Activated naive CD8-positive, alpha-beta T cell treated with anti-CD3 and anti-CD28 coated beads, Interleukin-2, amount 50 U/mL, for 24 hours (primary cell): ENCODE measurements around the gene ZFP92.

ENCODE experiments used
- ATAC-seq: fragments of 150-1000 bp; cut with Tn5 transposase; one replicate; pipeline ENCODE4 v1.10.0; 2021
- DNase-seq: peaks from one replicate; pipeline ENCODE4 v3.0.0; 2021
- H3K27ac Mint-ChIP-seq: one replicate; pipeline ENCODE4 v1.8.0; 2021; ENCODE audit warnings: mild to moderate bottlenecking, mixed read lengths
- H3K27me3 Mint-ChIP-seq: one replicate; pipeline ENCODE4 v1.8.0; 2021; ENCODE audit warnings: mixed read lengths
- H3K36me3 Mint-ChIP-seq: one replicate; pipeline ENCODE4 v1.8.0; 2021; ENCODE audit warnings: low read depth, mixed read lengths
- H3K4me1 Mint-ChIP-seq: one replicate; pipeline ENCODE4 v1.8.0; 2021; ENCODE audit warnings: mixed read lengths
- H3K4me3 Mint-ChIP-seq: one replicate; pipeline ENCODE4 v1.8.0; 2021; ENCODE audit warnings: mild to moderate bottlenecking, moderate library complexity, mixed read lengths
- H3K9me3 Mint-ChIP-seq: one replicate; pipeline ENCODE4 v1.8.0; 2021; ENCODE audit warnings: mixed read lengths

Gene ZFP92

GRCh38 chrX:153410373-153410772, 899 bp upstream of the ZFP92 start:
- H3K27me3 Mint-ChIP-seq = no peaks in the 10 kb centered on the region
- ATAC-seq = no peak
- no peak overlapping the region for H3K27ac Mint-ChIP-seq
- H3K9me3 Mint-ChIP-seq = no peaks in the 10 kb centered on the region
- peaks cover 8% of the 10 kb centered on the region for H3K4me1 Mint-ChIP-seq
- DNase-seq = no peak
- H3K36me3 Mint-ChIP-seq = no peaks in the 10 kb centered on the region
- no peak overlapping the region for H3K4me3 Mint-ChIP-seq

DNA sequence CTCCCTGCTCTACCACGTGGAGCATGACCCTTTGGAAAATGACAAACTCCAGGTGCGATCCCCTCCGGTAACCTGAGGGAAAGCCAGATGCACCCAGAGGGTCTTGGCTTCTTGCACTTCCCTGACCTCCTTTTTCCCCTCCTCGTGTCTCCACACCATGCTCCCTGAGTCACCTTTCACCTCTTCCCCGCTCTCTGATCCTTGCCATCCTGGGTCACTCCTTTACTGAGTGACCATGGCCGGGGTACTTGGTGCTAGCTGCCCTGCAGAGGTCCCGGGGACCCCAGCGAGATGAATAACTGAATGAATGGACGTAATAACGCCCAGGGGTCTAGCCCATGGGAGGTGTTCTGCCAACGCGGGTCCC, 401 bp upstream of the ZFP92 start:
- Mint-ChIP-seq H3K4me1 (peaks cover 8% of the 10 kb centered on the region), H3K9me3 (no peaks in the 10 kb centered on the region), H3K36me3 (no peaks in the 10 kb centered on the region), H3K27me3 (no peaks in the 10 kb centered on the region), H3K4me3 (peak overlapping the region; percentile 59), H3K27ac (no peak overlapping the region)
- ATAC-seq (no peak), DNase-seq (no peak)

DNA sequence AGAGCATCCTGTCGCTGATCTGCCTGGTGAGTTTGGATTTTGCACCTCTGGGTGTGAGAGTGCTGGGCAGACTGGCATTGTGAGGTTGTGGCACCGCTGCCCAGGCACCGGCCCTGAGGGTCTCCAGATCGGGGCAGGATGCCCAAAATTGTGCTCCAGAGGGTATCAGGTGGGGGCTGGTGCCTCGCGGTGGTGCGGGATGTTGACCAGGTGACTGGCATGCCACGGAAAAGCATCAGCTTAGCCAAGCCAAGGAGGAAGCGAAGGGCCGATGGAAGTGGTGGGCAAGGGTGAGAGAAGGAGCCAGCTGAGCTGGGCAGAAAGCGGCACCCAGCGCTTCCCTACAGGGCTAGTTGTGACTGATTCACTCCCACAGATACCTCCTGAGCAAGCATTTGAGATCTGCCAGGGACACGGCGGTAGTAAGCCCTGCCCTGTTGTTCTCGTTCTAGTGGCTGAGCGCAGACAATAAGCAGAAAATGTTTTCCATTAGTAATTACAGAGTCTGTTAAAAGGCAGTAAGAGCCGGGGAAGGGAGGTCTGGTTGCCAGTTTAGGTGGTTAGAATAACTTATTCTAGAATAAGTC, 809 bp downstream of the ZFP92 start:
- ATAC-seq = no peak

DNA sequence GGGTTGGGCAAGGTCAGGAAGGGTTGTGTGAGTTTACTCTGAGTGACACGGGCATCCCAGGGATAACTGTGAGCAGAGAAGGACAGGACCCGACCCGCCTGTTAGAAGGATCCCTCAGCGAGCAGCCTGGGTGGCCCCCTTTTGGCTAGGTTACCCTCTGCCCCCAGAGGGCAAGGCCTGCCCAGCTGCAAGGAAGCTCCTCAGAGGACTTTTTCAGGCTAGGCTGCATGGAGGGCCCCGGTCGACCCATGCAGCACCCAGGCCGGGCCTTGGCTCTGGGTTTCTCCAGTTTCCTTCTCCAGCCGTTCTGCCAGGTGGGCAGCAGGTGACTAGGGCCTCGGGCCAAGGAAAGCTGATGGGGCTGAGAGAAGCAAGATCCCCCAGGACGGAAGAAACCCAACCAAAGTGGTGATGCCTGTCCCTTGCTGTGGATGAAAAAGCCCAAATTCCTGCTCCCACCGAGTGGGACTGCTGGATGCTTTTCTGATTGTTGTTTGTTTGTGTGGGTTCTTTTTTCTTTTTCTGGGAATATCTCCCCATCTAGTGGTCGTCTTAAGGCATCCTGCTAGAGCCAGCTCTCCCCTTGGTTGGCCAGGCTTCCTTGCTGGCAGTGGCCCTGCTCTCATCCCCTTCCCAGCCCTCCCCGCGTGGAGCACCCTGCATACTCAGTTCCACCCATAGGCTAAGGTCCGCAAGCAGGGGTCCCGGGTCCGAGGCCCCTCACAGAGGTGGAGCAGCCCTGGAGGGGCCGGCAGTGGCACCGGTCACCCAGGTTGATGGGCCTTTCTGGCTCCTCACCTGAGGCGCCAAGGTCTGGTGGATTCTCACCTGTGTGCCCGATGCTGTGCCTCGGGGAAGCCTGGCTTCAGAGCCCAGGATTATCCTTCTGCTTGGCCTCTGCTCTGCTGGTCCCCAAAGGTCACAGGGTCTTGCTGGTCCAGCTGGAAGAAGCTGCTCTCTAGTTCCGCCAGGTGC, 1.8 kb downstream of the ZFP92 start:
- DNase-seq = no peak
- Mint-ChIP-seq H3K36me3 (no peaks in the 10 kb centered on the region), H3K9me3 (no peaks in the 10 kb centered on the region), H3K27ac (no peak overlapping the region), H3K27me3 (no peaks in the 10 kb centered on the region), H3K4me3 (peak overlapping the region; percentile 73), H3K4me1 (peaks cover 8% of the 10 kb centered on the region)
- no peak for ATAC-seq

More for the DNA sequence above, 809 bp downstream of the ZFP92 start:
- Mint-ChIP-seq H3K9me3 (no peaks in the 10 kb centered on the region), H3K4me1 (peaks cover 8% of the 10 kb centered on the region), H3K36me3 (no peaks in the 10 kb centered on the region), H3K27ac (no peak overlapping the region), H3K27me3 (no peaks in the 10 kb centered on the region), H3K4me3 (peak overlapping the region; percentile 73)
- no peak for DNase-seq

DNA sequence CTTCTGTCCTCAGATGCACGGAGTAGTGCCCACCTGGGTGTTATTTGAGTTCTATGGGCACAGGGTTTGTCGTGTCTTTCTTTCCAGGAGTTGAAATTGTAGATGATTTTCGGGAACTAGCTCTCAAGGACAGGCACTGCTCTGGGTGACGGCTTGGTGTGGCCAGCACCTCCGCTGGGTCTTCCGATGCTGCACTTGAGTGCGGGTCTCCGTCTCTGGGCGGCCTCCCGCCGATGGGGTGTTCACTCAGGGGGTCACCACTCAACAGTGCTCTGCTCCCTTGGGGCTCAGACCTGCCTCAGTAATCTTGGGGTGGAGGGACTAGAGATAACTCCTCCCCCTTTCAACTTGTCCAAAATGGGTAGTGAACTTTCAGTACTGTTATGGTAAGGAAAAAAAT, 2.5 kb downstream of the ZFP92 start:
- Mint-ChIP-seq H3K4me3 (no peak overlapping the region), H3K4me1 (peaks cover 8% of the 10 kb centered on the region)

GRCh38 chrX:153414856-153415510, 3.7 kb downstream of the ZFP92 start:
- Mint-ChIP-seq H3K9me3 (no peaks in the 10 kb centered on the region), H3K27me3 (no peaks in the 10 kb centered on the region), H3K36me3 (no peaks in the 10 kb centered on the region), H3K27ac (no peak overlapping the region), H3K4me1 (peaks cover 8% of the 10 kb centered on the region), H3K4me3 (no peak overlapping the region)
- DNase-seq = no peak
- no peak for ATAC-seq

More for the DNA sequence above, 2.5 kb downstream of the ZFP92 start:
- H3K9me3 Mint-ChIP-seq = no peaks in the 10 kb centered on the region
- H3K27ac Mint-ChIP-seq = no peak overlapping the region
- DNase-seq = no peak
- no peaks in the 10 kb centered on the region for H3K27me3 Mint-ChIP-seq
- no peak for ATAC-seq
- H3K36me3 Mint-ChIP-seq = no peaks in the 10 kb centered on the region

DNA sequence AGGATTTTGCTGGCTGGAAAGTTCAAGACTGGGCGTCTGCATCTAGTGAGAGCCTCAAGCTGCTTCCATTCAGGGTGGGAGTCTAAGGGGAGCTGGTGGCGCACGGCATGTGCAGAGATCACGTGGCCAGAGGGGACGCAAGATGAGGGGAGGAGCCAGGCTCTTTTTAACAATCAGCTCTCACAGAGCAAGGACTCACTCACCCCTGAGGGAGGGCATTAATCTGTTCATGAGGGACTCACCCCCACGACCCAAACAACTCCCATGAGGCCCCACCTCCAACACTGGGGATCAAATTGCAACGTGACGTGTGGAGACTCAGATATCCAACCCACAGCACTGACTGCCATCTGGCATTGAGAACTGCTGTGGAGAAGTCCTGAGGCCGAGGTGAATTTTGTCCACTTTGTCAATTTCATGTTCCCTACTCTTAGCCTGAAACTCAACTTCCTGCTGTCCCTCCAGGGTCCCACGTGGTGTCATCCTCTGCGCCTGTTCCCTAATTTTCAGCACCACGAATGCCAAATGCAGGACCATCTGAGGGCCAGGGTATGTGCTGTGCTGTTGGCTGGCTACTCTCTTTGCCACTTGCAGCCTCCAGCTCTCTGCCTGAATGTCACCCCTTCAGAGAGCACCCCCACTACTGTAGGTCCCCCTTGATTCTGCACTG, 5.6 kb downstream of the ZFP92 start:
- H3K4me3 Mint-ChIP-seq = no peak overlapping the region
- H3K4me1 Mint-ChIP-seq = peaks cover 4% of the 10 kb centered on the region

DNA sequence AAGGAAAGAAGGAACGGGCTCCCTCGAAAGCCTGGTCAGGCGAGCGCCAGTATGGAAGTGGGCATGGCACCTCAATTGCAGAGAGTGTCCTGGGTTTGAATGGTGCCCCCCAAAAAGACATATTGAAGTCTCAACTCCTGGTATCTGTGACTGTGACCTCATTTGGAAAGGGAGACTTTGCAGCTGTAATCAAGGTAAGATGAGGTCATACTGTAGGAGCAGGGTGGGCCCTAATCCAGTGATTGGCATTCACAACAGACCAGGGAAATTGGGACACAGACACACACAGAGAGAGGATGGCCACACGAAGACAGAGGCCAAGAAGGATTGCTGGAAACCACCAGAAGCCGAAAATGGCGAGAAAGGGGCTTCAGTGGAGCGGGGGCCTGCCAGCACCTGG, 6.4 kb downstream of the ZFP92 start:
- Mint-ChIP-seq H3K4me3 (no peak overlapping the region), H3K27ac (no peak overlapping the region), H3K27me3 (no peaks in the 10 kb centered on the region), H3K4me1 (no peaks in the 10 kb centered on the region), H3K9me3 (no peaks in the 10 kb centered on the region), H3K36me3 (no peaks in the 10 kb centered on the region)
- ATAC-seq (no peak), DNase-seq (no peak)

More for the DNA sequence above, 5.6 kb downstream of the ZFP92 start:
- no peak for DNase-seq
- Mint-ChIP-seq H3K27ac (no peak overlapping the region), H3K27me3 (no peaks in the 10 kb centered on the region), H3K9me3 (no peaks in the 10 kb centered on the region), H3K36me3 (no peaks in the 10 kb centered on the region)
- no peak for ATAC-seq

GRCh38 chrX:153420851-153421599, 9.8 kb downstream of the ZFP92 start:
- no peak overlapping the region for H3K4me3 Mint-ChIP-seq
- H3K36me3 Mint-ChIP-seq = no peaks in the 10 kb centered on the region
- ATAC-seq (no peak), DNase-seq (no peak)
- H3K27me3 Mint-ChIP-seq = no peaks in the 10 kb centered on the region
- H3K27ac Mint-ChIP-seq = no peak overlapping the region
- no peaks in the 10 kb centered on the region for H3K9me3 Mint-ChIP-seq
- H3K4me1 Mint-ChIP-seq = no peaks in the 10 kb centered on the region

DNA sequence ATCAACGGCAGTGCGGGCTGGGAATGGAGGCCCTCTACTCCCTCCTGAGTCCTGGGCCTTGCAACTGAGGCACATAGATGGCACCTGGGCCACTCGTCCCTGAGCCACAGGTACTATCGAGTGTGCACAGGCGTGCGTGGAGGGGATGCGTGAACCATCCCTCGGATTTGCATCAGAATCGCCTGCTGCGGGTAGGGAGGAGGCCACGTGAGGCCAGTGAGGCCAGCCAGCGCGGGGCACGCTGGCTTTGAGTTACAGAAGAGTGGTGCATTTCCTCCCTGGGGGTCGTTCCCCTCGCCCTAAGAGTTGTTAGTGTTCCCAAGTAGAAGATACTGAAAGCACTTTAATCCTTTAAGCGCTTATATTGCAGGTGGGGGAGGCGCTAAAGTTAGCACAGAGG, 10.6 kb downstream of the ZFP92 start:
- Mint-ChIP-seq H3K27ac (no peak overlapping the region), H3K9me3 (no peaks in the 10 kb centered on the region), H3K4me3 (no peak overlapping the region), H3K27me3 (no peaks in the 10 kb centered on the region), H3K4me1 (no peaks in the 10 kb centered on the region), H3K36me3 (no peaks in the 10 kb centered on the region)
- DNase-seq = no peak
- ATAC-seq = no peak

- H3K36me3 Mint-ChIP-seq = no peaks in the 10 kb centered on the region
- no peaks in the 10 kb centered on the region for H3K4me1 Mint-ChIP-seq
- H3K9me3 Mint-ChIP-seq = no peaks in the 10 kb centered on the region
- ATAC-seq = no peak
- H3K27ac Mint-ChIP-seq = no peak overlapping the region
- no peak overlapping the region for H3K4me3 Mint-ChIP-seq
- H3K27me3 Mint-ChIP-seq = no peaks in the 10 kb centered on the region
- DNase-seq = no peak
Observed at GRCh38 chrX:153423652-153424051, 12.4 kb downstream of the ZFP92 start.

- Mint-ChIP-seq H3K27ac (no peak overlapping the region), H3K36me3 (no peaks in the 10 kb centered on the region), H3K4me1 (no peaks in the 10 kb centered on the region), H3K9me3 (no peaks in the 10 kb centered on the region), H3K4me3 (no peak overlapping the region), H3K27me3 (no peaks in the 10 kb centered on the region)
- DNase-seq (no peak), ATAC-seq (no peak)
Observed at GRCh38 chrX:153426204-153426603, 14.9 kb downstream of the ZFP92 start.

GRCh38 chrX:153430796-153431195, 19.5 kb downstream of the ZFP92 start:
- Mint-ChIP-seq H3K9me3 (no peaks in the 10 kb centered on the region), H3K4me3 (no peak overlapping the region), H3K27me3 (no peaks in the 10 kb centered on the region), H3K27ac (no peak overlapping the region), H3K36me3 (no peaks in the 10 kb centered on the region), H3K4me1 (no peaks in the 10 kb centered on the region)
- DNase-seq (no peak), ATAC-seq (no peak)

- Mint-ChIP-seq H3K27me3 (no peaks in the 10 kb centered on the region), H3K9me3 (no peaks in the 10 kb centered on the region), H3K4me1 (no peaks in the 10 kb centered on the region), H3K27ac (no peak overlapping the region), H3K36me3 (no peaks in the 10 kb centered on the region), H3K4me3 (no peak overlapping the region)
- no peak for DNase-seq
- ATAC-seq = no peak
Observed at GRCh38 chrX:153433161-153433680, 21.9 kb downstream of the ZFP92 start.
